ENCODE results near the gene SCTR. TPM values are rescaled to one million over a fixed set of nuclear protein-coding genes. Genes with fewer than 3 reads are reported as not detected.

SCTR gene
- polyA plus RNA-seq, 3 donors = not detected

- Mint-ChIP-seq H3K27me3 (ENCODE audit: low read depth in 3 of 3) (peaks cover 20 to 25% (median 21%) of the 10 kb centered on the region in 3 donors), H3K27ac (no peak overlapping the region), H3K4me1 (peaks cover 6% of the 10 kb centered on the region), H3K36me3 (peaks cover 0 to 1% of the 10 kb centered on the region in 2 donors), H3K9me3 (peaks cover 0 to 2% (median 1%) of the 10 kb centered on the region in 7 donors), H3K4me3 (no peak overlapping the region)
- intact Hi-C loops (cut with micrococcal nuclease) = no loop called here
- Histone ChIP-seq H3K4me1 (ENCODE audit: control insufficient read depth in 1 of 2, insufficient read depth in 2 of 2, low read length in 2 of 2) (peaks cover 3 to 6% of the 10 kb centered on the region in 2 donors), H3K36me3 (replicated peaks in 1 of 2; ENCODE audit: control insufficient read depth in 1 of 2, insufficient read depth in 2 of 2, low read length in 2 of 2) (no peaks in the 10 kb centered on the region), H3K9me3 (replicated peaks in 1 of 2; ENCODE audit: control insufficient read depth in 1 of 2, insufficient read depth in 1 of 2, low read length in 2 of 2) (peaks cover 0 to 2% of the 10 kb centered on the region in 2 donors), H3K9ac (ENCODE audit: insufficient read depth, low read length, poor library complexity, severe bottlenecking) (no peak overlapping the region), H2AFZ (ENCODE audit: insufficient read depth, low read depth, low read length, poor library complexity, severe bottlenecking) (no peak overlapping the region), H3K27ac (ENCODE audit: low read depth in 1 of 2, low read length in 2 of 2) (no peak overlapping the region), H4K20me1 (ENCODE audit: insufficient read depth, low read length) (no peaks in the 10 kb centered on the region), H3K4me2 (replicated peaks; ENCODE audit: extremely low read depth, low read length, poor library complexity, severe bottlenecking) (no peak overlapping the region), H3K79me2 (ENCODE audit: insufficient read depth, low read length) (no peaks in the 10 kb centered on the region), H3K27me3 (ENCODE audit: control insufficient read depth in 2 of 2, insufficient read depth in 2 of 2, low read length in 2 of 2) (peaks cover 2 to 20% of the 10 kb centered on the region in 2 donors), H3K4me3 (replicated peaks in 1 of 3; ENCODE audit: low read depth in 2 of 3, low read length in 3 of 3) (no peak overlapping the region)
- 95% methylated on average over 20 of the region's 22 CpGs for WGBS (ENCODE audit: insufficient coverage)
- no peak for TF ChIP-seq CTCF (IDR thresholded peaks at IDR 0.05)
- no peak for DNase-seq
Observed at GRCh38 chr2:119436993-119437772, 87.1 kb downstream of the SCTR start.

- Histone ChIP-seq H3K4me1 (ENCODE audit: control insufficient read depth in 1 of 2, insufficient read depth in 2 of 2, low read length in 2 of 2) (peaks cover 11 to 17% of the 10 kb centered on the region in 2 donors), H3K4me2 (replicated peaks; ENCODE audit: extremely low read depth, low read length, poor library complexity, severe bottlenecking) (no peak overlapping the region), H2AFZ (ENCODE audit: insufficient read depth, low read depth, low read length, poor library complexity, severe bottlenecking) (no peak overlapping the region), H3K27me3 (ENCODE audit: control insufficient read depth in 2 of 2, insufficient read depth in 2 of 2, low read length in 2 of 2) (peaks cover 11 to 29% of the 10 kb centered on the region in 2 donors), H3K9me3 (replicated peaks in 1 of 2; ENCODE audit: control insufficient read depth in 1 of 2, insufficient read depth in 1 of 2, low read length in 2 of 2) (peaks cover 0 to 5% of the 10 kb centered on the region in 2 donors), H3K27ac (ENCODE audit: low read depth in 1 of 2, low read length in 2 of 2) (no peak overlapping the region), H4K20me1 (ENCODE audit: insufficient read depth, low read length) (no peaks in the 10 kb centered on the region), H3K4me3 (replicated peaks in 1 of 3; ENCODE audit: low read depth in 2 of 3, low read length in 3 of 3) (no peak overlapping the region), H3K79me2 (ENCODE audit: insufficient read depth, low read length) (no peaks in the 10 kb centered on the region), H3K9ac (ENCODE audit: insufficient read depth, low read length, poor library complexity, severe bottlenecking) (no peak overlapping the region), H3K36me3 (replicated peaks in 1 of 2; ENCODE audit: control insufficient read depth in 1 of 2, insufficient read depth in 2 of 2, low read length in 2 of 2) (no peaks in the 10 kb centered on the region)
- H3K9me3 Mint-ChIP-seq = peaks cover 0 to 7% (median 4%) of the 10 kb centered on the region in 7 donors
- H3K27me3 Mint-ChIP-seq (ENCODE audit: low read depth in 3 of 3) = peaks cover 27 to 34% (median 32%) of the 10 kb centered on the region in 3 donors
- no peak overlapping the region for H3K4me3 Mint-ChIP-seq
- TF ChIP-seq CTCF (IDR thresholded peaks at IDR 0.05) = no peak
- H3K36me3 Mint-ChIP-seq = peaks cover 0 to 3% of the 10 kb centered on the region in 2 donors
- 72% methylated on average over 7 of the region's 7 CpGs for WGBS (ENCODE audit: insufficient coverage)
- intact Hi-C loops (cut with micrococcal nuclease) = no loop called here
- H3K27ac Mint-ChIP-seq = no peak overlapping the region
- DNase-seq = no peak
- peaks cover 13% of the 10 kb centered on the region for H3K4me1 Mint-ChIP-seq
Observed at GRCh38 chr2:119435953-119436297, 88.4 kb downstream of the SCTR start.

Data from CD14-positive monocyte (primary cell).